ENCODE measurements around the gene TRABD.
"Not testable (repeated sequence)": the region's sequence is repeated elsewhere in the genome, so short reads cannot be mapped to it uniquely, and the experiment has no call there.

The TRABD gene

DNA sequence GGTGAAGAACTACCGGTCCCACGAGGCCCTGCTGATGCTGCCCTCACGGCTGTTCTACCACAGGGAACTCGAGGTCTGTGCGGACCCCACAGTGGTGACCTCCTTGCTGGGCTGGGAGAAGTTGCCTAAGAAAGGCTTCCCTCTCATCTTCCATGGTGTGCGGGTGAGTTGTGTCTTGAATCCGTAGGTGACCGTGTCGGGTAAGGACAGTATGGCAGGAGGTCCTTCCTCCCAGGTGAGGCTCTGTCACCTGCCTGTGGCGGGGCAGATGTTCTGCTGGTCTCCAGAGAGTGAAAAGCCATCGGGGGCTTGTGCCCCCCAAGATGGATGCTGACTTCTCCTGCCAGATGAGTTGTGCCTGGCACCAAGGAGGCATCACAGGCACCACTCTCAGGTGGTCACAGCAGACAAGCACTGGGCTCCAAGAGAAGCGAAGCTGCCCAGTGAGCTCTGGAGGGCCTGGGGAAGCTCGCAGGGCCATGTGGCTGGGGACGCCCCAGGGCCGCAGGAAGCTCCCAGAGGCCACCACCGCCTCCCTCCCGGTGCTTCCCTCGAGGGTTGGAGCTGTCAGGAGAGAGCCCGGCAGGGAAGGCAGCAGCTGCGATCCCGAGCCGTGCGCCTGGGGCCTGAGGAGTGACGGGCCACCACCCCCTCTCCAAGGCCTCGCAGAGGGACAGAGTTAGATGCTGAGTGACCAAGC lies 32.5 kb upstream of the TRABD start:
- DNase-seq: no peak

DNA sequence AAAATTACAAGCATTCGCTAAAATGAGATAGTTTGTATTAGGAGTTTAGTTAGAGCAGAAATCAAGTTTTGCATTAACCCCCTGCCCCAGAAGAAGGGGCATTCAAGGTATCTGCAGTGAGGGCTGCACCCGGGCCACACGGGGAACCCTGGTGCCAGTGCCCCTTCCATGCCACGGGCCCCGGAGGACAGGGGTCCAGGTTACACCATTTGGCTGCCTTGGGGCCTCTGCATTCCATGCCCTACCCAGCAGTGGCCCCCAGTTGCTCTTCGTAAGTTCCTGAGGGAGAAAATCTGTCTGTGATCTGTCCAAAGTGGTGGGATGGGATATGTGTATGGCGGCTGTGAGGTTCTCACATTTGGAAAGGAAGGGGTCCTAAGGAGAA lies 32.0 kb upstream of the TRABD start:
- DNase-seq: no peak

DNA sequence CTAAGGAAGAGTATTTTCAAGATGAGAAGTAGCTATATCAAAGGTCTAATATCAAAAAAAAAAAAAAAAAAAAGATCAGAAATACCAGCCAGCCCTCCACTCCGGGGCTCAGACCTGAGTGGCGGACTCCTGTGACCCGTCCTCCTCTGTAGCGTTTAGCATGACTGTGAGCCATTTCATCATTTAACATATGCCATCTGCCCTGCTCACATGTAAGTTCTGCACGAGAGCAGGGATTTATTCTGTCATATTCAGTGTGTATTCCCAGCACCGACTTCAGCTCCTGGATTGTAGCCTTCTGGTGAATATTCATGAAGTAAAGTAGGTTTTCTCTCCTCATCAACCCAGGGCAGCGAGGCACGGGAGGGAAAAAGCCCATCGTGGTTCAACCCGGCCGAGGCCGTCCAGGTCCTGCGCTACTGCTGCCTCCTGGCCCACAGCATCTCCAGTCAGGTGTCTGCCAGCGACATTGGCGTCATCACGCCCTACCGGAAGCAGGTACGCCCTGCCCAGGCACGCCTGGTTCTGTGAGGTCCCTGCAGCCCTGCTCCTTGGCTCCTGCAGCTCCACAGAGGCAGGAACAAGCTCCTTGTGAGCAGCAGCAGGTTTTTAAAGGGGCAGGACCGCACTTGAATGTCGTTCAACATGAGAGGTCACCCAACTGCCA lies 27.9 kb upstream of the TRABD start:
- DNase-seq: no peak

DNA sequence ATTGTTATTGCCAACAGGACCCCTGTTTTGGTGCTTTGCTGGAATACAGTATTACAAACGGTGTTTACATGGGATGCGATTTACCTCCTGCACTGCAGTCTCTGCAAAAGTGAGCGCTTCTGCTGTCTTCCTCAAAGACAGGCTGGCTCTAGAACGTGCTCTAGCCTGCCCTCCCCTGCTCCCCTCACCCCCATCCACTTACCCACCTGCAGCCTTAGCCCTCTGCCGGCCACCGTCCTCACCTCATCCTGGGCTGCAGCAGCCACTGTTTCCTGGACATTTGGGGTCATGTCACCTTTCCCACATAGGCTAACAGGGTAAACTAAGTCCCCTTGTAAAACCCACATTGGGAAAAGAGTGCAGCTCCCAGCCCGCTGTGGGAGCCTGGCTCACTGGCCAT lies 24.8 kb upstream of the TRABD start:
- no peak for DNase-seq

DNA sequence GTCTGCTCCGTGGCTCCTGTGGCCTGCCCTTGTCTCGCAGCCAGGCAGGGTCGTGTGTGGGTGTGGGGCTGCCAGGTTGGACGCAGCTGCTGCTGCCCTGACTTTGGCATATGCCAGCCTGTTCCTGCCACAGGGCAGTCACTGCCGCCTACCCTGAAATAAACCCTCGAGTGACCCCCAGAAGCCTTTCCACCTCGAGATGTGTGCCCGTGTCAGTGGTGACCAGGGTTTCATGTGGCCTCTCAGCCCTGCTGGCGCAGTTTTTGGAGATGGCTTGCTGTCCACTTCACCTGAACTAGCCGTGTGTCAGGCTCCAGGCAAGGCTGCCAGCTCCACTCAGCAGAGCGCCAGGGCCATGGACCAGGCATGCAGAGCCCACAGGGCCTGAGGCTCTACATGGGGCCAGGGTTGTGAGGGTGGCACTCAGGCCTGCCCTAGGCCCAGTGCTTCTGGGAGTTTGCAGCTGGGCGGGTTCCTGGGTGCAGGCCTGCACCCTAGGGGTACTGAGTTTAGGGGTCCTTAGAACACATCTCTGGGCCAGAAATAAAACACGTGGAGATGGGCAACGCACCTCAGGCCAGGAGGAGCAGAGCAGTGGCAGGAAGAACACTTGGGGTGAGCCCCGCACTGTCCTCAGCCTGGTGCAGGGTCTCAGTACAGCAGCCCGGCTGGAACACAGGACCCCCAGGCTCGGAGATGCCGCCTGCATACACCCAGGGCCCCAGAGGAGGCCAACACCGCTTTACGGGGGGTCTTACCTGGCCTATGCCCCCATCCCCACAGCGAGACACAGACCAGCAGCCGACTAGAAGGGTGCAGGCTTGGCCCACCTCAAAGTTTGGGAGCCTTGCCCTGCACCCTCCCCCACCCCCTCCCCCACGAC lies 24.0 kb upstream of the TRABD start:
- DNase-seq: no peak

DNA sequence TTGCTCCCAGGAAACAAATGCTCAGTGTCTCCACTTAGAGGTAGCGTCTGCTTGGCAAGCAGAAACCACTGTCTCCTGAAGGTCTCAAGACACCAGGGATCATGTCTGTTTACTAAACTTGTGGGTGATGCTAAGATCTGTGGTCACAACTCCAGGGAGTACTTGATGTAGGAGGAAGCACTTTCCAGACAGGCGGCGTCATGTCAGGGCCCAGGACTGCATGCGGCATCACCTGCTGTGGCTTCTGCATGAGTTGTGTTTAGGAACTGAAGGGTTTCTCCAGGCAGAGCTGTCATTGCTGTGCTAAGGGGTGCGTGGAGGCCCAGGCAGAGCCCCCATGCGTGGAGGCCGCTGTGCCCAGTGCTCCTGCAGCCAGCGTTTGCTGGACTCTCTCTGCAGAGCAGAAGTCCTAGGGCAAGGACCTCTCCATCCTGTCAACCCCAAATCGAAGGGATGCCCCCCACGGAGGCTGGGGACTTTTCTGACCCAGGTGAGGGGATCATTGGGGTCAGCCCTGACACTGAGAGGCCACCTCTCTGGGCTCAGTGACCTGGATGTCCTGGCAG lies 23.2 kb upstream of the TRABD start:
- no peak for DNase-seq

DNA sequence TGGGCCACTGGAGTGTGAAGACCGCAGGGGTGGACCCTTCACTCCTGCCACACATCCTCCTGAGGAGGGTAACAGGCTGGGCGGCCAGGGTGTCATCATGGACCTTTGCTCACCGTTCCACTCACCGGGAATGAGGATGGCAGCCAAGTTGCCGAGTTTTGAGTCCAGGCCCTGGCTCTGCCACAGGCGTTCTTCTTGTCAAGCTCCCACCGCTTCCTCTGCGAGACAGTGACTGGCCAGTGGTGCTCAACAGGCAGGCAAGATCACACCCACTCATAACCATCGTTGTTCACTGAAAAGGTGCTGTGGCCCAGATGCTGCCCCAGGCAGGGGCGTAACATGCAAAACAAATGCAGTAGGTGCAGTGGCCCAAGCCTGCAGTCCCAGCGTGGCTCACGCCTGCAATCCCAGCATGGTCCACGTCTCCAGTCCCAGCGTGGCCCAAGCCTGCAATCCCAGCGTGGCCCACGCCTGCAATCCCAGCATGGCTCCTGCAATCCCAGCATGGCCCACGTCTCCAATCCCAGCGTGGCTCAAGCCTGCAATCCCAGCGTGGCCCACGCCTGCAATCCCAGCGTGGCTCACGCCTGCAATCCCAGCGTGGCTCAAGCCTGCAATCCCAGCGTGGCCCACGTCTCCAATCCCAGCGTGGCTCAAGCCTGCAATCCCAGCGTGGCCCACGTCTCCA lies 20.1 kb upstream of the TRABD start:
- DNase-seq: no peak

DNA sequence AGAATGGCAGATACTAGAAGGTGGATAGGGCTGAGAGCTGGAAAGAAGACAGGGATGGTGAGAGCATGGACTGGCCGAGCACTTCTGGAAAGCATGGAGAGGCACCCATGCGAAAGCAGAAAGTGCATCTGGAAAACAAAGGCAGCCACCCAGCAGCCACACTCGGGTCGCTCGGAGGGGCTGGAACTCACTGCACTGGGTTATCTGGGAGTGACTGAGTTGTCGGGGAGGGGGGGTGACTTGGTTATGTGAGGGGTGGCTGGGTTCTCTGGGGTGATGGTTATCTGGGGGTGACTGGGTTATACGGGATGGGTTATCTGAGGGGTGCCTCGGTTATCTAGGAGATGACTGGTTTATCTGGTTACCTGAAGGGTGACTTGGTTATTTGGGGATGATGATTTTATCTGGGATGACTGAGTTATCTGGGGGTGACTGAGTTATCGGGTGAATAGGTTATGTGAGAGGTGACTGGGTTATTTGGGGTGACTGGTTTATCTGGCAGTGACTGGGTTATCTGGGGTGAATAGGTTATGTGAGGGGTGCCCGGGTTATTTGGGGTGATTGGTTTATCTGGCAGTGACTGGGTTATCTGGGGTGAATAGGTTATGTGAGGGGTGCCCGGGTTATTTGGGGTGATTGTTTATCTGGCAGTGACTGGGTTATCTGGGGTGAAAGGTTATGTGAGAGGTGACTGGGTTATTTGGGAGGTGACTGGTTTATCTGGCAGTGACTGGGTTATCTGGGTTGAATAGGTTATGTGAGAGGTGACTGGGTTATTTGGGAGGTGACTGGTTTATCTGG lies 17.8 kb upstream of the TRABD start:
- DNase-seq: no peak

DNA sequence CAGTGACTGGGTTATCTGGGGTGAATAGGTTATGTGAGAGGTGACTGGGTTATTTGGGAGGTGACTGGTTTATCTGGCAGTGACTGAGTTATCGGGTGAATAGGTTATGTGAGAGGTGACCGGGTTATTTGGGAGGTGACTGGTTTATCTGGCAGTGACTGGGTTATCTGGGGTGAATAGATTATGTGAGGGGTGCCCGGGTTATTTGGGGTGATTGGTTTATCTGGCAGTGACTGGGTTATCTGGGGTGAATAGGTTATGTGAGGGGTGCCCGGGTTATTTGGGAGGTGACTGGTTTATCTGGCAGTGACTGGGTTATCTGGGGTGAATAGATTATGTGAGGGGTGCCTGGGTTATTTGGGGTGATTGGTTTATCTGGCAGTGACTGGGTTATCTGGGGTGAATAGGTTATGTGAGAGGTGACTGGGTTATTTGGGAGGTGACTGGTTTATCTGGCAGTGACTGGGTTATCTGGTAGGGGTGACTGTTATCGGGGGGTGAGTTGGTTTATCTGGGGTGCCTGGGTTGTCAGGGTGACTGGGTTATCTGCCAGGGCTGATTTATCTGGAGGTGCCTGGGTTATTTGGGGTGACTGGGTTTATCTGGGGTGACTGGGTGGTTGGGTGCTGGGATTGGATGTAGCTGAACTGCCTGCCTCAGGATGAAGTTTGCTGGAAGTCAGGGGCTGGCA lies 17.1 kb upstream of the TRABD start:
- DNase-seq: not testable (repeated sequence)

DNA sequence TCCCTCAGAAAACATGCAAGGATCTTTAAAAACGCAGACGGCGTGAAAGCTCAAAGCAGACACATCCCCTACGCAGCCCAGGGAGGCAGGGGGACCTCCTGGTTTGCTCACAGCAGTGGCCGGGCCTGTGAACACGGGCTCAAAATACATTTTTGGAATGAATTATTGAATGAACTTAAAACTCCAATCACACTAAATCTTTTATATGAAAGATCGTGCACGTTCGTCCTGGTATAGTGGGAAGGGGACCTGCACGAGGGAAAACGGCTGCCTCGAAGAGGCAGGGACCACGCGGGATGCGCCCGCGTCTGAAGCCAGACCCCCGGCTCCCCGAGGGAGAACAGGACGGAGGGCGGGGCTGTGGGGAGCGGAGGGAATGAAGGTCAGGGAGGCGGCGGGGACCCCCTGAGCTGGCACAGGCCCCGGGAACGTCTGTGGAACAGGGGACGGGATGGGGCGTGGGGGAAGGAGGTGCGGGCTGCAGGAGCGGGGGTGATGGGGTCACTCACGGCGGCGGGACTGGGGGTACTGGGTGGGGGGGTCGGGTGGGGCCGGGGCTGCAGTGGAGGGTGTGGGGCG lies 16.4 kb upstream of the TRABD start:
- DNase-seq: no peak

DNA sequence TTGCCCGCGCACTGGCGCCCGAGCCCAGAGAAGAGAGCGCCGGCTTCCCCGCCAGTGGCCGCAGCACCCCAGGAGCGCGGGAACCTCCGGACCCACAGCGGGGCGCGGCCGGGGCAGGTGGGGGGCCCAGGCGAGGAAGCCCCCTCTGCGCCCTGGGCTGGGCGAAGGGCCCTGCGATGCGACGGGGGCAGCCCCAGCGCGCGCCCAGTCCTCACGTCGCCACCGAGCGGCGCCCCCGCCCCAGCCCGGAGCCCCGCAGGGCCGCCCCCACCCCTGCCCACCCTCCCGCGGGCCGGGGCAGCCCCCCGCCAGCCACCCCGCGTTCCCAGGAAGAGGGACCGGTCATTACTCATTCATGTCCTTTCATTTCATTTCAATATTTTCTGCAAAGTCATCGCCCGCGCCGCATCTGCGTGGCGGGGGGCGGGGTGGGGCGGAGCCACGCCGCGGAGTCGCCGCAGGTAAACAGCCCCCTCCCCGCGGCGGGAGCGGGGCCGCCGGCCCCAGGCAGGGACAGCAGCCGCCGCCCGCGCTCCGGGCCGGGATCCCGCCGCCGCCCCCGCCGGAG lies 15.9 kb upstream of the TRABD start:
- no peak for DNase-seq

DNA sequence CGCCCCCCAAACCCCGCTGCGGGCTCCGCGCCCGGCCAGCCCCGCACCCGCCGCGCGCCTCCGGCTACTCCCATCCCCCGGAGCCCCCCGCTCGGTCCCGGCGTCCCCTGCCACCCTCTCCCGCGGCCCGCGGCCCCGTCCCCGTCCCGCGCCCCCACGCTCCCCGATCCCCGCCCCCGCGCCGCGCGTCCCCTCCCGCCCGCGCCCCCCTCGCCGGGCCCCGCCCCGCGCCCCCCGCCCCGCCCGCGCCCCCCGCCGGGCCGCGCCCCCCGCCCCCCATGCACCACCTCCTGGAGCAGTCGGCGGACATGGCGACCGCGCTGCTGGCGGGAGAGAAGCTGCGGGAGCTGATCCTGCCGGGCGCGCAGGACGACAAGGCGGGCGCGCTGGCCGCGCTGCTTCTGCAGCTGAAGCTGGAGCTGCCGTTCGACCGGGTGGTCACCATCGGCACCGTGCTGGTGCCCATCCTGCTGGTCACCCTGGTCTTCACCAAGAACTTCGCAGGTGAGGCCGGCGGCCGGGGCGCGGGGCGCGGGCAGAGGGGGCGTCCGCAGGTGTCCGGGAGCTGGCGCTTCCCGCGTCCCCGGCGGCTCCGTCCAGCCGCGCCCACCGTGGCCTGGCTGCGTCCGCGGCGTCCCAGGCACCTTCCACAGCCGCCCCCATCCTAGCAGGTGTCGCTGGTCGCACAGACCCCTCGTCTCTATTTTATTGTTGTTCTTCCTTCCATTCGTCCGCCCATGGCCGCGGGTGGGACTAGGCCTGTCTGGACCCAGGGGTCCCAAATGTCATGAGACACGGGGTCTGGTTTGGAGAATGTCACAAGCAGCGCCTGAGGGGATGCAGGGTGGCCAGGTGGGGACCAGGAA lies 15.0 kb upstream of the TRABD start, which contains the start of gene PANX2:
Gene PANX2, plus strand, starts transcription at position 279 of the 866 bp plus-strand sequence. Its CDS starts 0 bp downstream, at position 279.
- DNase-seq: no peak

DNA sequence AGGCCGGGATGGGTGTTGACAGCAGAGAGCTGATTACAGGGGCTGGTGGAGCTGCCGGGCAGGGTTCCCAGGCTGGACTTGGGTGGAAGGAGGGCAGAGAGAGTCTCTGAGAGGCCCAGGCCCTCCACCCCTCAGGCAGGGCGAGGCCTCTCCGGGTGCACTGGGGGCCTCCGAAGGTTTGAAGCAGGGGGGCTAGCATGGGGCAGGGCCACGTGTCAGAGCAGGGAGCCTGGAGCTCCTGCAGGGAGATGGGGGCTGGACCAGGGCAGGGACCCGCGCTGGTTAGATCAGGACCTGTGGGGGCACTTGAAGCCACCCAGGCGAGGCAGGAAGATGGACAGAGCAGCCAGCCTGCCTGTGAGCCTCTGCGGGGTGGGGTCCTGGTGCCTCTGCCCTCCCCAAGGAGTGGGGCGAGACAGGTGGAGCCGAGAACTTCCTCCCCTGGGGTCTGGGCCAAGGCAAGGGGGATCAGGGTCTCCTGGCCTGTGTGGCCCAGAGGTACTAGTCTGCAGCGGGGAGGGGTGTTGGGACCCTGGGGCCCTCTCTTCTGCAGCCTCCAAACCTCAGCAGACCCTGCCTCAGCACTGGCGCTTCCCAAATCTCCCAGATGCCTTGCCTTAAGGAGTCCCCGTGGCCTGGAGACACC lies 14.3 kb upstream of the TRABD start:
- DNase-seq: no peak

DNA sequence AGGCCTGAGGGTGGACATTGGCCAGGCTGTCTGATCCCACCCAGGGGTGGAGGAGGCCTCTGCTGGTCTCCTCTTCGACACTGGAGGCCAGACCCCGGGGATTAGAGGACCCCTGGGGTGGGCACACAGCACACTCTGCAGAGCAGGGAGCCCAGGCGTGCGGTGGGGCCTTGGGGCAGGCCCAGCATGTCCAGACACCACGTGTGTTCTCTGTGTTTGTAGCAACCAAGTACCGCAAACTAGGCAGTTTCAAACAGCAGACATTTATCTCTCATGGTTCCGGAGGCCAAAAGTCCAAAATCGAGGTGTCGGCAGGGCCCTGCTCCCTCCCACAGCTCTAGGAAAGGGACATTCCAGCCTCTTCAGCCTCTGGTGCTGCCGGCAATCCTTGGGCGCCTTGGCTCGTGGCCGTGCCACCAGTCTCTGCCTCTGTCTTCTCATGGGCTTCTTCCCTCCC lies 13.7 kb upstream of the TRABD start:
- DNase-seq: no peak

DNA sequence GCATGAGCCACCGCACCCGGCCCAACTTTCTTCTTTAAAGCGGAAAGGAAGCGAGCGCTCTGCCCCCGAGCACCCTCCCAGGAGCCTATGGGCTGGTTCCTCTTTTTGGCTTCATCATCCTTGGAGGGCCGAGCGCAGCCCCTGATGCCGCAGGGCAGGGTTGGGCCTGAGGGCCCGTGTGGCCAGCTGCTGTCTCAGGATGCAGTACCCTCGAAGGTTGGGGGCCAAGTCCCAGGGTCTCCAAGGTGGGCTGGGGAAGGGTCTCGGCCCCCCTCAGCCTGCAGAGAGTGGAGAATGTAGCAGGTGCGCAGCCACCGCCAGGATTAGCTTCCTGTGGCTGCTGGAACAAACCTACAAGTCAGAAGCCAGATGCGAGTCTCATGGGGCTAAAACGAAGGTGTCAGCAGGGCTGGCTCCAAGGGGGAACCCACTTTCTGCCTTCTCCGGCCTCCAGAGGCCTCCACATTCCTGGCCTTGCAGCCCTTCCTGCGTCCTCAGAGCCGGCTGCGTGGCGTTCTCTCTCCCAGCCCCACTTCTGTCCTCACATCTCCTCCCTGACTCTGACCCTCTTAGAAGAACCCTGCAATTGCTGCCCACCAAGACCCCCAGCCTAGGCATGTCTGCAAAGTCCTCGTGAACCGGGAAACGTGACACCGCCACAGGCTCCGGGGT lies 12.3 kb upstream of the TRABD start:
- no peak for DNase-seq

DNA sequence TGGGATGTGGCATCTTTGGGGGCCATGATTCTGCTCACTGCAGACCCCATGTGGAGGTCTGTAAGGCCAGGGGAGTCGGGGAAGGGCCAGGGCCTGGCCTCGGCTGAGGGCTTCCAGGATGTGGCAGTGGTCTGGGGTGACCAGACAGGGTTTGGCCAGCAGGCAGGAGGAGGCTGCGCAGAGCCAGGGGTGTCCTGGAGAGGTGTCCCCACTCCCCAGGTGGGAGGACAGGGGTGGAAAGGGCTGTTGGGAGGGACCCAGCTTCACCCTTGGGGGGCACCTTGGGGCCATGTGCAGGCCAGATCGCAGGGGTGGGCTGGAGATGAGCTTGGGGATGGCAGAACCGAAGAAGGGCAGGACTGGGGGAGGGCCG lies 11.7 kb upstream of the TRABD start:
- DNase-seq: no peak

DNA sequence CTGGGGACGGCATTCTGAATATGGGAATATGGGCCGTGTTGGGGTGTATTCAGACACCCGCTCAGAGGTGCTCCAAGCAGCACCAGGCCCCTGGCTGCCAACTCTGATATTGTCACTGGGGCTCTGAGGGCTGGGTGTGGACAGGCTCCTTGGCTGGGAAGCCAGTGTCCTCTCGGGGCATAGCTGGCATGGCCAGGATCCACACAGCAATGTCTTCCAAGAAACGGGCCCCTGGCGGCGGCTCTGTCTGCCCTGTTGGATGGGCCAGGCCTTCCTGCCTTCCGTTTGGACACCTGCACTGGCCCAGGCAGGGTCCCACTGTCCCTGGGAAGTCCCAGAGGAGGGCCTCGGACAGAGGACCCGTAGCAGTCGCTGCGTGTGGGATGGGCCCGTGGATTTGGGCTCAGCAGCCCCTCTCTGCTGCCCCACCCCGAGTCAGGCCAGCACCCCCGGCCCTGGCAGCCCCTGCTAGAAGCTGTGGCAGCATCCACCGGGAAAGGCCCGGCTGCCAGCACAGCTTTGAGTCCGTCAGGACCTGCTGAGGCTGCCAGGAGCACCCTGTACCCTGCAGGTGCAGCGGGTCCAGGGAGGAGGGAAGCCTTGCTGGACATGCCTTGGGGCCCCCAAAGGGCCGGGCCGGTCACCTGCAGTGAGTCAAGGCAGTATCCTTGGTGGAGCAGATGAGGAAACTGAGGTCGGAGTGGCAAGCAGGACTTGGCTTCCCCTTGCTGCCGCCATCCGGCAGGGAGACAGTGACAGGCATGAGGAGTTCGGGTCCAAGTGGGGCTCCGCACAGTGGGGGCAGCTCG lies 11.1 kb upstream of the TRABD start:
- no peak for DNase-seq

DNA sequence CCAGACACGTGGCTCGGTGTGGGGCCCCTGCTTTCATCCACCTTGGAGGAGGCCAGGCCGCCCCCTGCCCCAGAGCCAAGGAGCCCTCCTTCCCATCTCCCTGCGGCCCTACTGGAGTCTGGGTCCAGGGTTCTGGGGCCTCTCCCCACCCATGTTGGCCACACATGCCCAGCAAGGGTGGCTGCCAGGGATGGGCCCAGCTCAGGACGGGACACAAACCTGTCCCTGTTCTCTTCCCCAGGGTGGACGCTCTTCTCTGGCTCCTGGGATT lies 10.6 kb upstream of the TRABD start:
- no peak for DNase-seq
